Measurements from ENCODE around the gene PDCD5.

DNA sequence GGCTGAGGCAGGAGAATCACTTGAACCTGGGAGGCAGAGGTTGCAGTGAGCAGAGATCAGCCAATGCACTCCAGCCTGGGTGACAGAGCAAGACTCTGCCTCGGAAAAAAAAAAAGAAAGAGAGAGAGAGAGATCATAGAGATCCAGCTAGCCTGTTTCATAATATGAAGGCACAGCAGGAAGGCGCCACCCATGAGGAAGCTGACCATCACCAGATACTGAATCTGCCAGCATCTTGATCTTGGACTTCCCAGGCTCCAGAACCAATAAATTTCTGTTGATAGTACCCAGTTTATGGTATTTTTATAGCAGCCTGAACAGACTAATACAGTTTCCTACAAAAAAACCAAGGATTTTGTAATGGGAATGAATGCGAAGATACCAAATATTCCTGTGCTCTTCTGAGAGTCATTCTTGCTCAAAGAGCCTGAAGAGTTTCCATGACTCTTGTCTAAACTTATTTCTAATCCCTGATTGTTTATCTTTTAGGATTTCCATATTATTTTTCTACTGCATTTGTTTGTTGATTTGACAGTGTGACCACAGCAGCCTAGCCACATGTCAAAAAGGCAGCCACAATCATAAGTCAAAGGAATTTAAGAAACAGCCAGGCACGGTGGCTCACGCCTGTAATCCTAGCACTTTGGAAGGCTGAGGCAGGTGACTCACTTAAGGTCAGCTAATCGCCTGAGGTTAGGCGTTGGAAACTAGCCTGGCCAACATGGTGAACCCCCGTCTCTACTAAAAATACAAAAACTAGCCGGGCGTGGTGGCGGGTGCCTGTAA lies 37.7 kb upstream of the PDCD5 start:
- TF ChIP-seq POLR2A (IDR thresholded peaks at IDR 0.05; ENCODE audit: low read depth, low read length), result no peak
- TF ChIP-seq CHD1 (IDR thresholded peaks at IDR 0.05; ENCODE audit: low read depth, low read length), result no peak
